Naive B cell (primary cell): Measurements from ENCODE around the gene PTPRR. TPM values are rescaled to one million over a fixed set of nuclear protein-coding genes. Genes with fewer than 3 reads are reported as not detected.
"Not testable (repeated sequence)": the region's sequence is repeated elsewhere in the genome, so short reads cannot be mapped to it uniquely, and the experiment has no call there.

Experiments
- ATAC-seq, 2 donors: fragments of 150-1000 bp; cut with Tn5 transposase; 2 replicates each; pipeline ENCODE4 v1.10.0; 2021; ENCODE audit warnings: low read depth in 2 of 2, mild to moderate bottlenecking in 2 of 2, moderate library complexity in 2 of 2
- DNase-seq: peaks from one replicate; pipeline ENCODE4 v3.0.0; 2022
- H3K27ac Mint-ChIP-seq, 6 donors: one replicate each; pipeline ENCODE4 v1.8.0; 2020 to 2022; ENCODE audit warnings: mild to moderate bottlenecking in 6 of 6, mixed read lengths in 6 of 6, moderate library complexity in 5 of 6, inconsistent platforms in 2 of 6
- H3K27me3 Mint-ChIP-seq, 3 donors: one replicate each; pipeline ENCODE4 v1.8.0; 2021 to 2022; ENCODE audit warnings: mixed read lengths in 3 of 3, mild to moderate bottlenecking in 1 of 3
- H3K36me3 Mint-ChIP-seq, 2 donors: one replicate each; pipeline ENCODE4 v1.8.0; 2020 to 2022; ENCODE audit warnings: mixed read lengths in 2 of 2, inconsistent platforms in 1 of 2, mild to moderate bottlenecking in 1 of 2
- H3K4me1 Mint-ChIP-seq, 3 donors: one replicate each; pipeline ENCODE4 v1.8.0; 2020 to 2022; ENCODE audit warnings: mixed read lengths in 3 of 3, inconsistent platforms in 1 of 3, mild to moderate bottlenecking in 1 of 3, moderate library complexity in 1 of 3
- H3K4me3 Mint-ChIP-seq, 8 donors: one replicate each; pipeline ENCODE4 v1.8.0; 2020 to 2022; ENCODE audit warnings: mild to moderate bottlenecking in 8 of 8, mixed read lengths in 8 of 8, moderate library complexity in 8 of 8, inconsistent platforms in 2 of 8
- H3K9me3 Mint-ChIP-seq, 7 donors: one replicate each; pipeline ENCODE4 v1.8.0; 2020 to 2022; ENCODE audit warnings: mixed read lengths in 7 of 7, mild to moderate bottlenecking in 5 of 7, inconsistent platforms in 2 of 7, moderate library complexity in 1 of 7
- polyA plus RNA-seq, 6 donors: library from polyadenylated mRNA; unstranded; fragments of 300-500 nt; fragmentation: Illumina TruSeq; gene quantifications; one replicate each; pipeline ENCODE4 v1.2.3, GENCODE V29; 2021; ENCODE audit warnings: low read depth in 6 of 6

The PTPRR gene
- polyA plus RNA-seq, 6 donors from 2014 or later = not detected

DNA sequence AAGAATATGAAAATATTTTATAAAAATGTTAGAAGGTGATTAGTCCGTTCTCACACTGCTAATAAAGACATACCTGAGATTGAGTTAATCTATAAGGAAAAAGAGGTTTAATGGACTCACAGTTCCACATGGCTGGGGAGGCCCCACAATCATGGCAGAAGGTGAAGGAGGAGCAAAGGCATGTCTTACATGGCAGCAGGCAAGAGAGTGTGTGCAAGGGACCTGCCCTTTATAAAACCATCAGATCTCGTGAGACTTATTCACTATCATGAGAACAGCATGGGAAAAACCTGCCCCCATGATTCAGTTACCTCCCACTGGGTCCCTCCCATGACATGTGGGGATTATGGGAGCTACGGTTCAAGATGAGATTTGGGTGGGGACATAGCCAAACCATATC, 185.3 kb downstream of the PTPRR start:
- H3K36me3 Mint-ChIP-seq, H3K27me3 Mint-ChIP-seq, H3K9me3 Mint-ChIP-seq, H3K4me3 Mint-ChIP-seq, DNase-seq, H3K4me1 Mint-ChIP-seq, ATAC-seq: not testable (repeated sequence)
- H3K27ac Mint-ChIP-seq = peak overlapping the region in 1 of 6 donors; percentile 58

GRCh38 chr12:70733385-70733784, 187.2 kb downstream of the PTPRR start:
- H3K27ac Mint-ChIP-seq = no peak overlapping the region
- DNase-seq (no peak), ATAC-seq (no peak)
- peaks cover 0 to 7% (median 0%) of the 10 kb centered on the region in 7 donors for H3K9me3 Mint-ChIP-seq
- no peaks in the 10 kb centered on the region for H3K27me3 Mint-ChIP-seq
- H3K4me1 Mint-ChIP-seq = peaks cover 0 to 4% (median 3%) of the 10 kb centered on the region in 3 donors
- H3K4me3 Mint-ChIP-seq = no peak overlapping the region
- no peaks in the 10 kb centered on the region for H3K36me3 Mint-ChIP-seq

DNA sequence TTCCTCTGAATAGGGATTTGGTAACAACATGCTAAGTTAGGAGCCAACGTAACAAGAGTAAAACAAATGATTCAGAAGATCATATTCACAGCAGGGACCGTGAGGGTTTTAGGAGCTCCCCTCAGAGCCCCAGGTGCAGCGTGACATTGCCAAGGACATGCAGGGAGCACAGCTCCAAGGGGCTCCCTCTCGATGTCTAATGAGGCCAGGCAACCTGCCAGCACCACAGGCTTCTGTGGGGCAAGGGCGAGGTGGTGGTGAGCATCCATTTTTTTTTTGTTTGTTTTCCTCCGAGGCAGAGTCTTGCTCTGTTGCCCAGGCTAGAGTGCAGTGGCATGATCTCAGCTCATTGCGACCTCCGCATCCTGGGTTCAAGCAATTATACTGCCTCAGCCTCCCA, 188.3 kb downstream of the PTPRR start:
- no peaks in the 10 kb centered on the region for H3K27me3 Mint-ChIP-seq
- no peak overlapping the region for H3K27ac Mint-ChIP-seq
- H3K9me3 Mint-ChIP-seq = peaks cover 0 to 7% (median 0%) of the 10 kb centered on the region in 7 donors
- DNase-seq = no peak
- no peaks in the 10 kb centered on the region for H3K36me3 Mint-ChIP-seq
- no peak overlapping the region for H3K4me3 Mint-ChIP-seq
- H3K4me1 Mint-ChIP-seq = peaks cover 0 to 4% (median 3%) of the 10 kb centered on the region in 3 donors
- ATAC-seq = no peak

DNA sequence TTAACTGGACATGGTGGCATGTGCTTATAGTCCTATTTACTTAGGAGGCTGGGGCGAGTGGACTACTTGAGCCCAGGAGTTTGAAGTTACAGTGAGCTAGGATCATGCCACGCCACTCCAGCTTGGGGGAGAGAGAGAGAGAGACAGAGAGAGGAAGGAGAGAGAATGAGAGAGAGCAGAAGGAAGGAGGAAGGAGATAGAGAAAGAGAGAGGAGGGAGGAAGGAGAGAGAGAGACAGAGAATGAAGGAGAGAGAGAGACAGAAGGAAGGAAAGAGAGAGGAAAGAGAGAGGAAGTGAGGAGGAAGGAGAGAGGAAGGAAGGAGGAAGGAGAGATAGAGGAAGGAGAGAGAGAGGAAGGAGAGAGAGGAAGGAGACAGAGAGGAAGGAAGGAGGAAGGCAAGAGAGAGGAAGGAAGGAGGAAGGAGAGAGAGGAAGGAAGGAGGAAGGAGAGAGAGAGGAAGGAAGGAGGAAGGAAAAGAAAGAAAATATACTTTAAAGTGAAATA, 189.8 kb downstream of the PTPRR start:
- Mint-ChIP-seq H3K27ac (peak overlapping the region in 2 of 6 donors; percentile 48), H3K4me3 (no peak overlapping the region)

GRCh38 chr12:70724444-70724843, 196.1 kb downstream of the PTPRR start:
- Mint-ChIP-seq H3K27me3 (peaks cover 4 to 9% (median 5%) of the 10 kb centered on the region in 3 donors), H3K36me3 (no peaks in the 10 kb centered on the region), H3K4me1 (peaks cover 0 to 6% (median 0%) of the 10 kb centered on the region in 3 donors), H3K4me3 (no peak overlapping the region), H3K9me3 (no peaks in the 10 kb centered on the region), H3K27ac (no peak overlapping the region)
- no peak for DNase-seq
- ATAC-seq = no peak

More for the DNA sequence above, 189.8 kb downstream of the PTPRR start:
- ATAC-seq (no peak), DNase-seq (no peak)
- H3K9me3 Mint-ChIP-seq = peaks cover 0 to 7% (median 0%) of the 10 kb centered on the region in 7 donors
- peaks cover 0 to 4% (median 3%) of the 10 kb centered on the region in 3 donors for H3K4me1 Mint-ChIP-seq
- H3K27me3 Mint-ChIP-seq = no peaks in the 10 kb centered on the region
- no peaks in the 10 kb centered on the region for H3K36me3 Mint-ChIP-seq

GRCh38 chr12:70722584-70723343, 197.8 kb downstream of the PTPRR start:
- Mint-ChIP-seq H3K9me3 (no peaks in the 10 kb centered on the region), H3K27ac (no peak overlapping the region), H3K36me3 (no peaks in the 10 kb centered on the region), H3K27me3 (peaks cover 11 to 12% (median 11%) of the 10 kb centered on the region in 3 donors), H3K4me1 (peaks cover 0 to 6% (median 0%) of the 10 kb centered on the region in 3 donors), H3K4me3 (no peak overlapping the region)
- DNase-seq (no peak), ATAC-seq (no peak)

GRCh38 chr12:70721656-70722357, 198.7 kb downstream of the PTPRR start:
- no peak overlapping the region for H3K27ac Mint-ChIP-seq
- ATAC-seq = no peak
- H3K4me1 Mint-ChIP-seq = peaks cover 0 to 6% (median 0%) of the 10 kb centered on the region in 3 donors
- no peaks in the 10 kb centered on the region for H3K36me3 Mint-ChIP-seq
- H3K27me3 Mint-ChIP-seq = peaks cover 11 to 12% (median 11%) of the 10 kb centered on the region in 3 donors
- H3K4me3 Mint-ChIP-seq = no peak overlapping the region
- H3K9me3 Mint-ChIP-seq = no peaks in the 10 kb centered on the region
- DNase-seq = no peak

DNA sequence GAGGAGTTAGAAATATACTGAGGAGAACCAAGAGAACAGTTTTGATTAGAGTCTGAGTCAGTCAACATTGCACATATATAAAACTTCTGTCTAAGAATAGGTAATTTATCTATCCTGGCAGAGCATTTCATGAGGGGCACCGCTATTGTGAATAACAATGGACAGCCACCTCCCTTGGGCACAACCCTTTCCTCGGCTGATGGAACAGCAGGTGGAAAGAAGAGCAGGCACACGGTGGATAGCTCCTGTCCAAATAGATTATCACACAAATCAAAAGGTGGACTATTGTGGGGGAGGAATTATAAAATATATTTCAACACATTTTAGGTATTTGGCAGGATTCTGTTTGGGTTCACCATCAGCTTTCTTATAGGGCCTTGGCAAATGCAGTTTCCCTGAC, 199.3 kb downstream of the PTPRR start:
- no peaks in the 10 kb centered on the region for H3K9me3 Mint-ChIP-seq

DNA sequence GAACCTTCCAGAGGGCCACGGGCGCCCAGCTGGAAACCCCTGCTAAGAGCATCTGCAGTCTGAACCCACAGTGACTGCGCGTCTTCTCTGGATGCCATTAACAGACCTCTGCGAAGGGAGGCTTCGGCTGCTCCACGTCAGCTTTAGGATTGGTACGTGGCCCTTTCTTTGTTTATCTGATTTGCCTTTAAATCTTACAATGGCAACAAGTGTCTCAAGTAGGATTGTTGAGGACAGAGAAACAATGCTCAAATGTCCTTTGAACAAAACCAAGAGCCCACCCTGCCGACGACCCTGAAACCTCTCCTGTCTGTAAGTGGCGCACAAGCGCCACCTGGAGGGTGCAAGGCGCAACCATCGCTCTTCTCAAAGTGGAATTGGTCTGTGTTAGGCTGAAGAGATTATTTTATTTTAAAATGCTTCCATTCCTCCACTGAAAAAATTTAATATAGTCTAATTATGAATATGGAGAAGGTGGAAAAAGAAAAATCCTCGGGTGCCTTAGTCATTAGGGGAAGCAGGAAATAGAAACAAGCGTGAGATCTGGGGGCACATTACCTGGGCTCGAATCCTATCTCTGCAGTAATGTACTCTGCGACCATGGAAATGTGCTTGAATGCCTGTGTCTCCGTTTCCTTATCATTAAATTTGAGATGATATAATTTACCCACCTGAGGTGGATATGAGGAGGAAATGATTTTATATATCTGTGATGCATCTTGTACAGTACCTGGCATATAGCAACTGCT, 200.7 kb downstream of the PTPRR start:
- Mint-ChIP-seq H3K27ac (no peak overlapping the region), H3K36me3 (no peaks in the 10 kb centered on the region), H3K9me3 (no peaks in the 10 kb centered on the region), H3K4me3 (peak overlapping the region in 5 of 8 donors; percentile 26 to 72 (median 48)), H3K27me3 (peaks cover 11 to 12% (median 11%) of the 10 kb centered on the region in 3 donors), H3K4me1 (peaks cover 0 to 6% (median 0%) of the 10 kb centered on the region in 3 donors)
- ATAC-seq (no peak), DNase-seq (peak; percentile 12)

More for the DNA sequence above, 199.3 kb downstream of the PTPRR start:
- Mint-ChIP-seq H3K27me3 (peaks cover 11 to 12% (median 11%) of the 10 kb centered on the region in 3 donors), H3K4me1 (peaks cover 0 to 6% (median 0%) of the 10 kb centered on the region in 3 donors), H3K4me3 (no peak overlapping the region), H3K27ac (no peak overlapping the region), H3K36me3 (no peaks in the 10 kb centered on the region)
- ATAC-seq = no peak
- DNase-seq = no peak

DNA sequence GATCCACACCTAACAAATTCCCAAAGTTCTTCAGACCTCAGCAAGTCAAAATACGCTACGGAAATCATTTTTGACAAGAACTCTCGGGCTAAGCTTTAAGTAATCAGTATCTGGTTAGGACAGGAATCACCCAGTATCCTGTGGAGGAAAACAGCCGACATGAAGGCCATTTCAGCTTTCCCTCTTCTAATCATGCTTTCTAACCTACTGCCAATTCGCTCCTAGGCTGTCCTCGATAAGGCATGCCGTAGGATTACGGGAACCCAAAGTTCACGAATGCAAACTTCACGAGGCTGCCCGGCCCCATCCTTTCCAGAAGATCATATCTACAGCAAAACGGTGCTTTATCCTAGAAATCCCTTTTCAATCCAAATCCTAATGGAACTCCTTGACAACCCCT, 201.5 kb downstream of the PTPRR start:
- Mint-ChIP-seq H3K27ac (no peak overlapping the region), H3K9me3 (no peaks in the 10 kb centered on the region), H3K4me3 (no peak overlapping the region), H3K4me1 (peaks cover 0 to 6% (median 0%) of the 10 kb centered on the region in 3 donors), H3K27me3 (peaks cover 11 to 12% (median 11%) of the 10 kb centered on the region in 3 donors), H3K36me3 (no peaks in the 10 kb centered on the region)
- DNase-seq (no peak), ATAC-seq (no peak)

DNA sequence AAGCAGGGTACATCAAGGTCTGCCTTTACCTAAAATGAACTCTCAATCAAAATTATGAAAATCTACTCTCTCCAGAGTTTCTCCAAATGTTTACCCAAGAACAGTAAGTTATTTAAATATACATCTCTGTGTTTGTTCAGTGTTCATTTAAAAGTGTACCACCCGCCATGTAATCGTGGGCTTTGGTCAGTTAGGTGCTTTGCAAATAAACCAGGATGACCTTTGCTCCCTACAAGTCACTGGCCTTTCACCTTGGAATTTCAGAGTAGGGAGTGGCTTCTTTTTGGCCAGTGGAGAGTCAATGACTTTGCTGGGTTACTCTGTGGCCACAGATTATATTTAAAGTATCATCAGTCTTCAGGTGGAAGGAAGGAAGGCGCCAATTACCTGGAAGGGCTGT, 208.7 kb downstream of the PTPRR start:
- H3K4me1 Mint-ChIP-seq = no peaks in the 10 kb centered on the region
- peaks cover 0 to 3% (median 0%) of the 10 kb centered on the region in 7 donors for H3K9me3 Mint-ChIP-seq
- H3K27ac Mint-ChIP-seq = no peak overlapping the region
- DNase-seq (no peak), ATAC-seq (no peak)
- peaks cover 0 to 6% (median 4%) of the 10 kb centered on the region in 3 donors for H3K27me3 Mint-ChIP-seq
- H3K4me3 Mint-ChIP-seq = no peak overlapping the region
- H3K36me3 Mint-ChIP-seq = no peaks in the 10 kb centered on the region

- Mint-ChIP-seq H3K36me3 (no peaks in the 10 kb centered on the region), H3K4me1 (no peaks in the 10 kb centered on the region), H3K27ac (no peak overlapping the region), H3K27me3 (peaks cover 7 to 10% (median 10%) of the 10 kb centered on the region in 3 donors), H3K9me3 (peaks cover 0 to 3% (median 0%) of the 10 kb centered on the region in 7 donors), H3K4me3 (no peak overlapping the region)
- no peak for ATAC-seq
- no peak for DNase-seq
Measured at GRCh38 chr12:70709022-70709421, 211.5 kb downstream of the PTPRR start.

DNA sequence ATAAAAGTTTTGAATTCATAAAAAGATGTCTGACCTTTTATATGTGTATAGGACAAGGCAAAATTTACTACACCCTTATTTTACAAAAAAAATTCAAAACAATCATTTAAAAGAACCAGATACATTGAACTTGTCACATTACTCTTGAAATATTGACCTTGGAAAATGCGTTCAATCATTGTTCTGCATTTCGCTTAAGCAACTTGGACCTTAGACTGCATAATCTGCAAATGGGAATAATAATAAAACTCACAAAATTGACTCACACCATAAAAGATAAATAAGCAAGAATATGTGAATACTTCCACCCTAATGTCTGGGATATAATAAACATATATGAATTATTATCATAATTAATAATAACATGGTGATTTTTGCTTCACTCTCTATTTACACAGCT, 213.9 kb downstream of the PTPRR start:
- Mint-ChIP-seq H3K36me3 (peaks cover 0 to 3% of the 10 kb centered on the region in 2 donors), H3K27me3 (peaks cover 11 to 20% (median 18%) of the 10 kb centered on the region in 3 donors), H3K4me3 (no peak overlapping the region), H3K27ac (no peak overlapping the region), H3K4me1 (no peaks in the 10 kb centered on the region), H3K9me3 (peaks cover 0 to 3% (median 0%) of the 10 kb centered on the region in 7 donors)
- no peak for ATAC-seq
- no peak for DNase-seq
